ENCODE results near the gene MYO18A.

Gene MYO18A

GRCh38 chr17:29073045-29073444 is 107.2 kb downstream of the MYO18A start:
- ATAC-seq (replicated peaks): no peak
- H3K36me3 Mint-ChIP-seq (ENCODE audit: insufficient read depth): peaks cover 10% of the 10 kb centered on the region
- H3K27ac Mint-ChIP-seq: peak overlapping the region; percentile 71 to 83
- no peaks in the 10 kb centered on the region for H3K27me3 Mint-ChIP-seq
- no peaks in the 10 kb centered on the region for H3K9me3 Mint-ChIP-seq
- peaks cover 16 to 20% of the 10 kb centered on the region in 2 donors for H3K4me1 Mint-ChIP-seq (ENCODE audit: low read depth in 2 of 2)
- H3K4me3 Mint-ChIP-seq: no peak overlapping the region
- DNase-seq: no peak

DNA sequence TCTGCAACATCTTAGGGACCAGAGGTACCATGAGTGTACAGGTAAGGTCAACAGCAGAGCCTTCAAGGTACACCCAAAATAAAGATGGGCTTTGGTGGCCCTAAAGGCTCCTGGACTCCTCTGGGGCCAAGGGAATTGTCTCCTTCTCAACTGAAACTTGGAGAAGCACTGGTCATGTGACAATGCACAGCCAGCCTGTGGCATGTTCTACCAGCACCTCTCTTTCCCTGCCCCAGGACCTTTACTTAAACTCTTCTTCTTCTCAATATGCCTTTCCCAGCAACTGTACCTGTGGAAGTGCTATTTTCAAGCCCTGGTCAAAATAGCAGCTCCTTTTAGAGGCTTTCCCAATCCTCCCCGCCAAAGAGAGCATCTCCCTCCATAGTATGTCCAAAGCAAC is 108.9 kb downstream of the MYO18A start:
- Mint-ChIP-seq H3K27ac (peak overlapping the region in 1 of 2 donors; percentile 77), H3K36me3 (ENCODE audit: insufficient read depth) (peaks cover 7% of the 10 kb centered on the region), H3K4me3 (no peak overlapping the region), H3K27me3 (no peaks in the 10 kb centered on the region), H3K9me3 (no peaks in the 10 kb centered on the region), H3K4me1 (ENCODE audit: low read depth in 2 of 2) (peaks cover 13 to 20% of the 10 kb centered on the region in 2 donors)
- DNase-seq: no peak
- ATAC-seq (replicated peaks): no peak

DNA sequence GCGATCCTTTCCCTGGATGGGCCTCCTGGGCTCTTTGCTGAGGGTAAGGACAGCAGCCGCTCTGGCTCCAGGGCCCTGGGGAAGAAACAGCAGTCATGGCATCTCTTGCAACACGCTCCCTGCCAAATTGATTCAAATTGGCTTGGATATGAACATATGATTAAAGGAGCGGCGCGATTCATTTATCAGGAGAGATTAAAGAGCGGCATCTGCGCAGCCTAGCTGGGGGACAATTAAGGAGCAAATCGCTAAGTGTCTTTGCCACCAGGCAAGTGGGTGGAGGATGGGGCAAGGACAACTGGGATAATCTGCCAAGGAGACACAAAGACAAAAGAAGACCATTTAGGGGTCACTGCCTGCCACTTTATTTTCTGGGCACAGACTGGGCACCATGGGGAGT is 109.4 kb downstream of the MYO18A start:
- no peak for DNase-seq
- Mint-ChIP-seq H3K36me3 (ENCODE audit: insufficient read depth) (peaks cover 4% of the 10 kb centered on the region), H3K27ac (no peak overlapping the region), H3K9me3 (no peaks in the 10 kb centered on the region), H3K4me1 (ENCODE audit: low read depth in 2 of 2) (peaks cover 10 to 19% of the 10 kb centered on the region in 2 donors), H3K4me3 (no peak overlapping the region), H3K27me3 (no peaks in the 10 kb centered on the region)
- ATAC-seq (replicated peaks): no peak

GRCh38 chr17:29070308-29070707 is 109.9 kb downstream of the MYO18A start:
- Mint-ChIP-seq H3K27me3 (no peaks in the 10 kb centered on the region), H3K27ac (peak overlapping the region in 1 of 2 donors; percentile 7)
- no peak for DNase-seq

DNA sequence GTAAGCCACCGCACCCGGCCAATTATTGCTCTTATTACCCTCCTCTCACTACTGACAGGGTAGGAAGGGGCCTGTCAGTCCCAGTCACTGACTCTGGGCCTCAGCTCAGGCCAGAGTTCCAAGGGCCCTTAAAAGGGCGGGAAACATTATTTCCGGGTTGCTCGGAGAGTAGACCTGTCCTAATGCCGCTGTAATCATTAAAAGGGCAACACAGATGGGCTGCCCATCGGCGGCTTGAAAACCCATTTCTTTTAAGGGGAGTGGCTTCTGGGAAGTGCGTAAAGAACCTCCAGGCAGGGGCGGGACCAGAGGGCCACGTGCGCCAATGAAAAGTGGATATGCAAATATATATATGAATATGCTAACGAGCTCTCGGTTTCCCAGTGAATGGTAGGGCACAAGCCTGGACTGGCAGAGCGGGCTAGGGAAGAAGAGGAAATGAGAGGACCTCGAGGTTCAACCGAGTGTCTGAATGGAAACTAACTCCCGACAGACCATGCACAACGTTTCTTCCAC is 110.6 kb downstream of the MYO18A start:
- no peak overlapping the region for H3K4me3 Mint-ChIP-seq
- ATAC-seq (replicated peaks) (no peak), DNase-seq (no peak)
- H3K9me3 Mint-ChIP-seq: no peaks in the 10 kb centered on the region
- H3K36me3 Mint-ChIP-seq (ENCODE audit: insufficient read depth): peaks cover 4% of the 10 kb centered on the region
- no peaks in the 10 kb centered on the region for H3K27me3 Mint-ChIP-seq
- H3K27ac Mint-ChIP-seq: no peak overlapping the region
- H3K4me1 Mint-ChIP-seq (ENCODE audit: low read depth in 2 of 2): peaks cover 6 to 16% of the 10 kb centered on the region in 2 donors

More at GRCh38 chr17:29070308-29070707, 109.9 kb downstream of the MYO18A start:
- no peak for ATAC-seq (replicated peaks)
- Mint-ChIP-seq H3K36me3 (ENCODE audit: insufficient read depth) (peaks cover 4% of the 10 kb centered on the region), H3K4me1 (ENCODE audit: low read depth in 2 of 2) (peaks cover 8 to 16% of the 10 kb centered on the region in 2 donors), H3K4me3 (no peak overlapping the region), H3K9me3 (no peaks in the 10 kb centered on the region)

- ATAC-seq (replicated peaks) (no peak), DNase-seq (no peak)
- H3K27ac Mint-ChIP-seq: no peak overlapping the region
- H3K4me3 Mint-ChIP-seq: no peak overlapping the region
- no peaks in the 10 kb centered on the region for H3K9me3 Mint-ChIP-seq
- peaks cover 4% of the 10 kb centered on the region for H3K36me3 Mint-ChIP-seq (ENCODE audit: insufficient read depth)
- no peaks in the 10 kb centered on the region for H3K27me3 Mint-ChIP-seq
- peaks cover 1 to 16% of the 10 kb centered on the region in 2 donors for H3K4me1 Mint-ChIP-seq (ENCODE audit: low read depth in 2 of 2)
These were observed 111.4 kb downstream of the MYO18A start for GRCh38 chr17:29068818-29069217.

- Mint-ChIP-seq H3K4me3 (no peak overlapping the region), H3K36me3 (ENCODE audit: insufficient read depth) (peaks cover 4% of the 10 kb centered on the region), H3K27me3 (no peaks in the 10 kb centered on the region), H3K4me1 (ENCODE audit: low read depth in 2 of 2) (peaks cover 1 to 6% of the 10 kb centered on the region in 2 donors), H3K9me3 (no peaks in the 10 kb centered on the region), H3K27ac (no peak overlapping the region)
- ATAC-seq (replicated peaks) (no peak), DNase-seq (no peak)
These were observed 113.6 kb downstream of the MYO18A start for GRCh38 chr17:29066606-29067005.

- H3K27me3 Mint-ChIP-seq: no peaks in the 10 kb centered on the region
- ATAC-seq (replicated peaks) (no peak), DNase-seq (no peak)
- no peaks in the 10 kb centered on the region for H3K9me3 Mint-ChIP-seq
- no peak overlapping the region for H3K27ac Mint-ChIP-seq
- no peak overlapping the region for H3K4me3 Mint-ChIP-seq
- peaks cover 1 to 6% of the 10 kb centered on the region in 2 donors for H3K4me1 Mint-ChIP-seq (ENCODE audit: low read depth in 2 of 2)
- peaks cover 4% of the 10 kb centered on the region for H3K36me3 Mint-ChIP-seq (ENCODE audit: insufficient read depth)
These were observed 114.2 kb downstream of the MYO18A start for GRCh38 chr17:29066047-29066446.

- Mint-ChIP-seq H3K4me1 (ENCODE audit: low read depth in 2 of 2) (no peaks in the 10 kb centered on the region), H3K36me3 (ENCODE audit: insufficient read depth) (no peaks in the 10 kb centered on the region), H3K27me3 (no peaks in the 10 kb centered on the region), H3K27ac (no peak overlapping the region), H3K9me3 (no peaks in the 10 kb centered on the region), H3K4me3 (no peak overlapping the region)
- DNase-seq: no peak
- ATAC-seq (replicated peaks): no peak
These were observed 116.2 kb downstream of the MYO18A start for GRCh38 chr17:29063992-29064391.

DNA sequence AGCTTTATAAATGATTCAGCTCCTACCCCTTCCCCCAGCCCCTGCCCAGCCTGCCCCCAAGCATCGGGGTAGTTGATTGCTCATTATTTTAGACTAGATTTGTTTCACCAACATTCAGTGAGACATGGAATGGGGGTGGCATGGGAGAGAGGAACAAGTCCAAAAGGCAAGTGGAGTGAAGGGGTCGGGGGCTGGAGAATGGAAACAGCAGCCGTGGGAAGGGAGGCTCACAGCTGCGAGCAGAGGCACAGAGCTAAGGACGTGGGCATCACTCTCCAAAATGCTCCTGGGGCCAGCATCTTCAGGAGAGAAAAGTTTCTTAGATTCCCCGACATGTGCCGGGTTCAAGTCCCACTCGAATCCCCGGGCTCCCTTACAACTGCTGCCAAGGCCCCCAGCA is 118.0 kb downstream of the MYO18A start:
- no peak overlapping the region for H3K27ac Mint-ChIP-seq
- H3K4me1 Mint-ChIP-seq (ENCODE audit: low read depth in 2 of 2): no peaks in the 10 kb centered on the region
- DNase-seq (no peak), ATAC-seq (replicated peaks) (no peak)
- no peaks in the 10 kb centered on the region for H3K9me3 Mint-ChIP-seq
- H3K4me3 Mint-ChIP-seq: no peak overlapping the region
- no peaks in the 10 kb centered on the region for H3K27me3 Mint-ChIP-seq
- no peaks in the 10 kb centered on the region for H3K36me3 Mint-ChIP-seq (ENCODE audit: insufficient read depth)

DNA sequence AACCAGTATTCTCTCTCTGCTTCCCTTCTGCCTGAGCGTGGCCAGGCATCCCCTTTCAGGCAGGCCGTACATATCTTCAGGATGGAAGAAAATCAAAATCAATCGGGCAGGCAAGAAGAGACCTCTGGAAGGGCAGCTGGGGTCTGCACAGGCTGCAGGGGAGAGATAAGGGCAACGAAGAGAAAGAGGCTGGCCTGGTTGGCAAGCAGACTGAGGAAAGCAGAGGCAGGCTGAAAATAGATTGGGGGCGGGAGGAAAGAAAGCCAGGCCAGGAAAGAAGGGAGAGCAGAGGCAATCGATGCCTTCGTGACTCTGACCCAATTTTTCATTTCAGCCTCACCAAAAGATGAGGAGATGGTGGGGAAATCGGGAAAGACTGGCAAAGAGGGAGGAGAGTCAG is 119.2 kb downstream of the MYO18A start:
- Mint-ChIP-seq H3K27me3 (no peaks in the 10 kb centered on the region), H3K9me3 (no peaks in the 10 kb centered on the region), H3K4me3 (no peak overlapping the region), H3K4me1 (ENCODE audit: low read depth in 2 of 2) (no peaks in the 10 kb centered on the region), H3K36me3 (ENCODE audit: insufficient read depth) (no peaks in the 10 kb centered on the region), H3K27ac (no peak overlapping the region)
- DNase-seq (no peak), ATAC-seq (replicated peaks) (no peak)

DNA sequence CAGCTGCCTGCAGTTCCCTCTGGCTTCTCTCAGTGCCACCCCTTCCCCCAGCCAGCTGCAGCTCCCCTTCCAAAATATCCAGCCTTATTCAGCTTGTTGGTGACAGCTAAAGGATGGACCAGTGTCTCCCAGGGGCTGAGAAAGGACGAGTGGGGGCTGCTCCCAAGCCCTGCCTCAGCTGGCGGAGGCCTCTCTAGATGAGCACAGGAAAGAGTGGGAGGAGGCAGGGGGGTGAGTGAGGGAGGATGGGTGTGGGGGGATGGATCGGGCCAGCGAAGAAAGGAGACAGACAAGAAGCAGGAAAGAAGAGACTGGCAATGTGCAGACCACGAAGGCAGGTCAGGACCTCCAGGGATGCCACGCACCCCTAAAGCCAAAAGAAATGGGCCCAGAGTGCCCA is 119.7 kb downstream of the MYO18A start:
- ATAC-seq (replicated peaks) (no peak), DNase-seq (no peak)
- H3K4me3 Mint-ChIP-seq: no peak overlapping the region
- no peaks in the 10 kb centered on the region for H3K4me1 Mint-ChIP-seq (ENCODE audit: low read depth in 2 of 2)
- no peak overlapping the region for H3K27ac Mint-ChIP-seq
- no peaks in the 10 kb centered on the region for H3K36me3 Mint-ChIP-seq (ENCODE audit: insufficient read depth)
- no peaks in the 10 kb centered on the region for H3K9me3 Mint-ChIP-seq
- no peaks in the 10 kb centered on the region for H3K27me3 Mint-ChIP-seq

DNA sequence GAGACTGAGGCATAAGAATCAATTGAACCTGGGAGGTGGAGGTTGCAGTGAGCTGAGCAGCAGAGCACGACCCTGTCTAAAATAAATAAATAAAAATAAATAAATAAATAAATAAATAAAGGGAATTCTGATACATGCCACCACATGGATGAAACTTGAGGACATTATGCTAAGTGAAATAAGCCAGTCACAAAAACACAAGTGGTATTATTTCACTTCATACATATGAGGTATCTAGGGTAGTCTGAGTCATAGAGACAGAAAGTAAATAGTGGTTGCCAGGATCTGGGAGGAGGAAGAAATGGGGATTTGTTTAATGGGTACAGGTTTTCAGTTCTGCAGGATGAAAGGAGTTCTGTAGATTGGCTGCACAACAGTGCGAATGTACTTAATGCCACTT is 120.9 kb downstream of the MYO18A start:
- Mint-ChIP-seq H3K9me3 (no peaks in the 10 kb centered on the region), H3K27ac (no peak overlapping the region), H3K4me3 (no peak overlapping the region), H3K27me3 (no peaks in the 10 kb centered on the region), H3K4me1 (ENCODE audit: low read depth in 2 of 2) (no peaks in the 10 kb centered on the region), H3K36me3 (ENCODE audit: insufficient read depth) (no peaks in the 10 kb centered on the region)
- ATAC-seq (replicated peaks) (no peak), DNase-seq (no peak)

DNA sequence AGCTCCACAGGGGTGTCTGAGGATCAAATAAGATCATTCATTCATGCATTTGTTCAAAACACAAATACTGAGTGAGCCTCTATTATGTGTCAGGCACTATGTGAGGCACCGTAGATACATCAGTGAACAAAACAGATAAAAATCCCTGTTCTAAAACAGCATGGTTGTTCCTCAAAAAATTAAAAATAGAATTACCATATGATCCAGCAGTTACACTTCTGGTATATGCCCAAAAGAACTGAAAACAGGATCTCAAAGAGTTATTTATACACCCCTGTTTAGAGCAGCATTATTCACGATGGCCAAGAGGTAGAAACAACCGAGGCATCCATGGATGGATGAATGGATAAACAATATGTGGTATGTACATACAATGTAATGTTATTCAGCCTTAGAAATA is 121.8 kb downstream of the MYO18A start:
- DNase-seq: no peak
- H3K4me1 Mint-ChIP-seq (ENCODE audit: low read depth in 2 of 2): no peaks in the 10 kb centered on the region
- H3K27ac Mint-ChIP-seq: no peak overlapping the region
- H3K27me3 Mint-ChIP-seq: no peaks in the 10 kb centered on the region
- ATAC-seq (replicated peaks): no peak
- no peak overlapping the region for H3K4me3 Mint-ChIP-seq
- no peaks in the 10 kb centered on the region for H3K9me3 Mint-ChIP-seq
- no peaks in the 10 kb centered on the region for H3K36me3 Mint-ChIP-seq (ENCODE audit: insufficient read depth)

- ATAC-seq (replicated peaks): no peak
- Mint-ChIP-seq H3K27ac (no peak overlapping the region), H3K9me3 (no peaks in the 10 kb centered on the region), H3K27me3 (peaks cover 0 to under 1% of the 10 kb centered on the region in 2 donors), H3K4me3 (no peak overlapping the region), H3K4me1 (ENCODE audit: low read depth in 2 of 2) (no peaks in the 10 kb centered on the region), H3K36me3 (ENCODE audit: insufficient read depth) (no peaks in the 10 kb centered on the region)
- DNase-seq: no peak
These were observed 122.8 kb downstream of the MYO18A start for GRCh38 chr17:29057361-29057760.
